CD4-positive, alpha-beta T cell treated with Interleukin-6 at 100 ng/mL for 8 hours (primary cell): ENCODE measurements around the gene ITPR1.

Source experiments
- DNase-seq: peaks from one replicate; pipeline ENCODE4 v3.0.0-alpha.2; 2020; ENCODE audit warnings: mixed read lengths, low spot score

ITPR1 gene

DNA sequence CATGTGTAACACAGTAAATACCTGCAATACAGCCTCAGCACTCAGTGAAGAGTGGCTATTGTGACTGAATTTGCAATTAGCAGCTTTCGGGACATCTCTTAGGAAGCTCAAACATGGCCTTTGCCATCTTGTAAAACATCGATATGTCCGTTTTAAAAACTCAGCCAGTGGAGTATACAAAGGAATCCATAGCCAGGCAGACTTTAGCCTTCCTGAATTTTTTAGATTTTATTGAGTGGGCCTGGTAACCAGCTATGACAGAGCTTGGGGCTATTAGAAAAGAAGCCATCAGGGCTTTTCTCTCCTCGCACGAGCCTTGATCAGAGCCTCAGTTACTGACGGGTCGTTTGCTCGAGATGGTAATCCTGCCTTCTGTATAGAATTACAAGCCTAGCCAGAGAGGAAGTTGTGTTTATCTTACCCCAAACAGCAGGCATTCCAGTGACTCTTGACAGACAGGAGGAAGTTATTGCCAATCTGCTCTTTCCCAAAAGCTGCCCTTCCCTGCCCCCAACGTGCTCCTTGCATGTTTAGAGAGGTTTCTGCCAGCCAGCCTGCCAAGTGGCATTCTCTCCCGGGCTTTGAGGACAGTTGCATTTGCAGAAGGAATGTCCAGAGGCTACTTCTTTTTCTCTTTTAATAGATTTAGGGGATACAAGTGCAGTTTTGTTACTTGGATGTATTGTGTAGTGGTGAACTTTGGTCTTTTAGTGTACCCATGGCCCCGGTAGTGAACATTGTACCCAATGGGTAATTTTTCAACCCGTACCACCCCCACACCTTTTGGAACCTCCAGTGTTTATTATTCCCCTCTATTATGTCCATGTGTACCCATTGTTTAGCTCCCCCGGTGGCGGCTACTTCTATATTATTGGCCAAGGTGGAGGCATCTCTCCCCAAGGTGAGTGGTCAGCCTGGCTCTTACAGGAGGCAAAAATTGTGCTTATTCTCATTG is 40.6 kb downstream of the ITPR1 start:
- DNase-seq, result no peak

DNA sequence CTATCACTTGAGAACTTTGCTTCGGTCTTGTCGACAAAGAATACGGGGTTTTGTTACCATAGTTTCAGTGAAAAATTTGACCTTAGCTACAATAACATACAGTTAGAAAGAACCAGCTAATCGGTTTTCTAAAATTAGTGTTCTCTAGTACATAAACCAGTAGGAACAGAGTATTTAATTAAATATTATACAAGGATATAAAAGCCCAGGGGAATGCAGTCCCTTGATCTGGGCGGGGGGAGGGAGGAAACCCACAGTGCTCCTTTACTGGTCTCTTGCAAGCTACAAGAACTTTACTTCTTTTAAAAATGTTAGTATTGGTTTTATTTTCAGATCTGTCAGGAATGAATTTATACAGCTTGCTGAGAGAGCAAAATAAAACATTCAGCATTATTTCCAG is 41.8 kb downstream of the ITPR1 start:
- no peak for DNase-seq

DNA sequence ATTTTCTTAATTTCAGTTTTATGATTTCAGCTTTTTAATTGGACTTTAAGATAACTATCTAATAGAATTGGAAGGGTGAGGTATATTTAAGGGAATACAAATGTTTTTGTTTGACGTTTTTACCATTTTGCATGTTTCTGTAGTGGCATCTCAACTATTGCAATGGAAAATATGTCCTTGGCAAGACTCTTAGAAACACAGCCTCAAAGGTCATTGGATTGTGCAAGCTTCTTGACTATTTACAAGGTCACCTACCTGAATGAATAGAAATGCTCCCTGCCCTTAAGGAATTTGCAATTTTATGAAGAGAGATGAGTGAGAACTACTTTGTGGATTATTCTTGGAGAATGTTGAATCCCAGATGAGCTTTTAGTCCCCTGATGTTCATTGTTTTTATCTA is 43.1 kb downstream of the ITPR1 start:
- DNase-seq, result no peak

GRCh38 chr3:4540267-4540666 is 47.1 kb downstream of the ITPR1 start:
- no peak for DNase-seq

DNA sequence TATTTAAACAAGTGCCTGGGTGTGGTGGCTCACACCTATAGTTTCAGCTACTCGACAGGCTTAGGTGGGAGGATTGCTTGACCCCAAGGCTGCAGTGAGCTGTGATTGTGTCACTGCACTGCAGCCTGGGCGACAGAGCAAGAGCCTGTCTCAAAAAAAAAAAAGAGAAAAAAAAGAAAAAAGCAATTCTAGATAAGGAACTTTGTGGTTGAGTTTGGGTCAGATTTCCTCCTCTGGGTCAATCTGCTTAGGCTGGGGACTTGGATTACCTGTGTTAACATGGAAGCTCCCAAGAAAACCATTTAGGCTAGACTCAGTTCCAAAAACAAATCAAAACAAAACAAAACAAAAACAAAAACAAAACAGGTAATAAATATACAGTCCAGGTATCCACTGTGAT is 50.0 kb downstream of the ITPR1 start:
- no peak for DNase-seq

DNA sequence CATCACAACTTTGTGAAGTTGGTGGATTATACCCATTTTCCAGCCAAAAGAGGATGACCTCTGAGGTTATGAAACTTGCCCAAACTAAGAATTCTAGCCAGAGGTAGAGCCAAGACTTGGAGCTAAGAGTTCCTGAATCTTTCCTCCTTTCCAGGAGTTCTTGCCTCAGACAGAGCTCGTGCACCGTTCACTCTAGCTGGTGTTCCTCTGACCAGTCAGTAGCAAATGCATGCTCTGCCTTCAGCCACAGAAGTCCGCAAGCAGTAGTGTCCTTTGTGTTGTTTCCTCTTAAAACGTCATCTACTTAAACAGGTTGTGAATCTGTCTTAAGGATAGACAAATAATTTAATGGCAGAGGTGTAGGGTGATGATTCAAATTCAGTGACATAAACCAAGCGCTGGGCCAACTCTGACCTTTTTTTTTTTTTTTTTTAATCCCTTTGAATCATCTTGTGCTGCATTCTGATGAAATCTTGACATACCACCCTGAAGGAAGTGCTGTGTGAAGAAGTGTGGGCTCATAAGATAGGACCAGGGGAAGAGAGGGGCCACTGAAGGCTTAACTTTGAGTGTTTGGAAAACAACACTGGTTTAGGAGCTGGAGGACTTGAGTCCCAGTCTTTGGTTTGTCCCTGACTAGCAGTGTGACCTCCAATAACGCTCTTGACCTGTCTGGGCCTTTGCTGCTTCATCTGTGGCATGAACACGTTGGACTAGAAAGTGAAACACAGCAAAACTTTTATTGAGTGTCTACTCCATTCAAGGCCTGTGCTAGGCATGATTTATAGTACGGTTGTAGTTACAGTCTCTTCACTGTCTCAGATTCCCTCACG is 53.4 kb downstream of the ITPR1 start:
- no peak for DNase-seq

DNA sequence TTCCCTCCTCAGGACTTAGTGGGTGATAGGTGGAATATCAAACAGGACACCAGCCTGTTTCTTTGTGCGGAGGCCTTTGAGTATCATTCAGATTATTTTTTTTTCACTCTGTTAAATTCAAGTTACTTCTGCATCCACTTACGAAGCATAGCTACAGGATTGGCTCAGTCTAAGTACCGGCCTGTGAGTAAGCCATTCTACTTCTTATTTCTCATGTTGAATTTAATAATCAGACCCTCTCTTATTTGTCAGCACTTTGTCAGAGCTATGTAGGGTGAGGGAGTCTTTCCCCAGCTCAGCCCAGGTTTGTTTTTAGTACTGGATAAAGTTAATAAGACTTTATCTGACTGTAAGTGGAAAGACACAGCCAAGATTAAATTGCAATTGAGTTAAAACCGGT is 54.7 kb downstream of the ITPR1 start:
- no peak for DNase-seq

DNA sequence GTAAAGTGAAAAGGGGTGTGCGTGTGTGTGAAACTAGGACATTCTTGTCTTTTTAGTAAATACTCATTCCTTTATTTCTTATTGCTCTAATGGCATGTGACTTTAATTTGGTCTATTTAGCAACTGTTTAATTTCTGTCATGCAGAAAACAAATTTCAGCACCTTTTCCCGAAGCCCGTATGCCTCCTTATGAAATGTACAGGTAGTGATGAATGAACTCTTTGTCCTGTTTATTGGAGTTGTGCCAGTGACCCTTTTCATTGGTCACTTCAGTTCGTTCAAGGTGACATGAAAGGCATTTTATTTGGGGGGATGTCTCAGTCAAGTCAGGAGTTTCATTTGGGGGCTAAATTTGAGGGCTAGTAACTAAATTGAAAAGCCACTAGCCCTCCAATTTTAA is 55.2 kb downstream of the ITPR1 start:
- DNase-seq, result no peak

DNA sequence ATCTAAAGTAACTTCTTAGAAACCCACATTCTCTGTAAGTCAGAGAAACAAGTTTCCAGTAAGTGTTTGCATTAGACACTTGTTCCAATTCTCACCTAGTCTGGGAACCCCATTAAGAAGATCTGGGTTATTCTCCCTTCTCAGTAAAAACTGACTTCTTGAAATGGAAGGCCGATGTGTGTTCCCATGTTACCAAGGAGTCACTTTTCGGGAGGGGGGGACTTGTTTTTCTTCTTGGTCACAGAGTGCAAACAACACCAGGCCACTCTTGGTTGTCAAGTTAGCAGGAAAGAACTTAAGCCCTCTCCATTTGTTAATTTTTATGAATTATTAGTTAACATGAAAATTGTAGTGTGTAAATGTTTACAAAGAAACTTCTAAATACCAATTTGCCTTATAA is 55.6 kb downstream of the ITPR1 start:
- no peak for DNase-seq

DNA sequence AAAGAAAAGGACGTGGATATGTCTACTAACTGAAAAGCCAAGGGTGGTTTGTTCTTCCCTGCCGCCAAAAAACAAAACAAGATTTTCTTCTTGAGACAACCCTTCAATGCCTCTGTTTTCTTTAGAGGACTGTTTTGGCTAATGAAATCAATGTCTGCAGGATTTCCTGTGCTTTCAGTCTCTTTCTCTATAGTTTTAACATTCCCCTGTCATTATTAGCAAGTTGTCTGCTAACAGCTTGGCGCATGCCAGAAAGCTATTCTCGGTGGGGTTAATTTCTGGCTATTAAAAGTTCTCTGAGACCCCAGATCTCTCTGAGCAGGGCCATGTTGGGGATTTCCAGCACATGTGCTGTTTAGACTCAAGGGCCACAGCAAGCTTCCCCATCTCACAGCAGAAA is 56.7 kb downstream of the ITPR1 start:
- no peak for DNase-seq

- no peak for DNase-seq
Observed at GRCh38 chr3:4551051-4551711, 58.0 kb downstream of the ITPR1 start.

- no peak for DNase-seq
Observed at GRCh38 chr3:4551794-4552442, 58.8 kb downstream of the ITPR1 start.

GRCh38 chr3:4552811-4553210 is 59.7 kb downstream of the ITPR1 start:
- DNase-seq, result no peak

DNA sequence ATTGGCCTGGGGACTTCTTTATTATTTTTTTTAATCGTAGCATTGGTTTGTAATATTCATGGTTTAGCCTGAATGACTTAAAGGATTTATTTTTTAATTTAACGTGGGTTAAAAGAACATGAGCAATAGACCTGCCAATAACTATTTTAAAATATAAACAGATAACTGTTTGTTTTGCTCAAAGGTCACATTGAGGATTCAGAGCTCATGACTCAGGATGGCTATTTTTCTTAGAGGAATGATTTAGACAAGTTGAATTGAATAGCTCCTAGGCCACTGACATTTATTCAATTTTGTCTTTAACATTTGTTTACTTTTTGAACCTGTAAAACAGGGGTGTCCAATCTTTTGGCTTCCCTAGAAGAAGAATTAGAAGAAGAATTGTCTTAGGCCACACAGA is 68.5 kb downstream of the ITPR1 start:
- no peak for DNase-seq

GRCh38 chr3:4562595-4562994 is 69.4 kb downstream of the ITPR1 start:
- no peak for DNase-seq

GRCh38 chr3:4564270-4564669 is 71.1 kb downstream of the ITPR1 start:
- DNase-seq, result no peak

GRCh38 chr3:4564928-4565586 is 71.9 kb downstream of the ITPR1 start:
- no peak for DNase-seq

- no peak for DNase-seq
Observed at GRCh38 chr3:4565809-4566501, 72.8 kb downstream of the ITPR1 start.

GRCh38 chr3:4568841-4569240 is 75.7 kb downstream of the ITPR1 start:
- DNase-seq, result no peak

DNA sequence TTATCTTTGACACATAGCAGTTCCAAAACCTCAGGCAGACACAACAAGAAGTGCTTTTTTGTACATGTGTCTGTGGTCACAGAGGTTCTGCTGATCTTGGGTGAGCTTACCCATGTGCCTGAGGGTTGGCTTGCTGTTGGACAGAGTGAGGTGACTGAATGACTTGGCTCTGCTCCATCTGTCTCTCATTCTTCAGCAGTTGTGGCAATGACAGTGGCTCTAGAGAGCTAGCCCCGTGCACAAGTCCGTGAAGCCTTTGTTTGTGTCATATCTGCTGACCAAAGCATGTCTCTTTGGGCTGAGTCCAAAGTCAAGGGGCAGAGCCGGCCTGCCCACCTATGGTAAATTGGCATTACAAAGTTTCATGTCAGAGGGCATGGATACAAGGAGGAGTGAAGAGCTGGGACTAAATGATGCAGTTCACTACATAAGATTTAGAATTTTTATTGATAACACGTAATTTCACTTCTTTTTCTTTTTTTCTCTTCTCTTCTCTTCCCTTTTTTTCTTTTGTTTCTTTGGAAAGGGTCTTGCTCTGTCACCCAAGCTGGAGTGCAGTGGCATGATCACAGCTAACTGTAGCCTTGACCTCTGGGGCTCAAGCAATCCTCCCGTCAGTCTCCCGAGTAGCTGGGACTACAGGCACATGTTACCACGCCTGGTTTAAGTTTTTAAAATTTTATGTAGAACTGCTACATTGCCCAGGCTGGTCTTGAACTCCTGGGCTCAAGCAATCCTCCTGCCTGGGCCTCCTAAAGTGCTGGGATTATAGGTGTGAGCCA is 77.9 kb downstream of the ITPR1 start:
- DNase-seq, result no peak
